Adrenal gland (tissue), 12 donors: ENCODE data around the gene RASL10B. TPM values are rescaled to one million over a fixed set of nuclear protein-coding genes. Genes with fewer than 3 reads are reported as not detected.
A peak's percentile ranks its signal among the peaks of the same experiment; 100 is the strongest.

Experiments used
- DNase-seq, 7 donors: peaks; one replicate each; pipeline ENCODE4 v3.0.0-alpha.2; 2019 to 2020
- H3K27ac ChIP-seq, 5 donors: fragments of 200-600 bp; sonication (generic) in 4 of 5; 1 replicate in 3 of 5; 2 replicates in 2 of 5; pipeline versions ENCODE4 v1.5.1 to v1.8.0; 2016 to 2020; ENCODE audit warnings: mild to moderate bottlenecking in 1 of 5
- H3K27me3 ChIP-seq: fragments of 200-600 bp; 2 replicates; pipeline ENCODE4 v1.8.0; 2021
- H3K36me3 ChIP-seq, 2 donors: fragments of 200-600 bp; replicated peaks in 1 of 2; 1 replicate in 1 of 2; 2 replicates in 1 of 2; pipeline versions ENCODE4 v1.5.1 to v1.8.0; 2018 to 2022
- H3K4me1 ChIP-seq, 2 donors: fragments of 200-600 bp; replicated peaks in 1 of 2; 1 replicate in 1 of 2; 2 replicates in 1 of 2; pipeline versions ENCODE4 v1.5.1 to v1.8.0; 2018 to 2021
- H3K4me3 ChIP-seq, 4 donors: fragments of 200-600 bp; sonication (generic) in 3 of 4; one replicate each; pipeline ENCODE4 v1.5.1; 2016 to 2018
- H3K9me3 ChIP-seq, 3 donors: fragments of 200-600 bp; sonication (generic) in 1 of 3; replicated peaks in 1 of 3; 1 replicate in 2 of 3; 2 replicates in 1 of 3; pipeline versions ENCODE4 v1.5.1 to v1.8.0; 2016 to 2021
- CTCF ChIP-seq, 6 experiments: fragments of 450-650 bp in 4 of 6; fragments of 200-600 bp in 2 of 6; sonication (generic) in 1 of 6; IDR thresholded peaks; 1 replicate in 5 of 6; 2 replicates in 1 of 6; pipeline versions ENCODE4 v1.5.1 to v1.8.0; 2016 to 2021; ENCODE audit warnings: antibody characterized with exemption in 6 of 6, mild to moderate bottlenecking in 2 of 6, moderate library complexity in 1 of 6
- POLR2A ChIP-seq, 2 donors: fragments of 450-650 bp; IDR thresholded peaks; one replicate each; pipeline ENCODE4 v1.6.1; 2017; ENCODE audit warnings: antibody characterized with exemption in 2 of 2, mild to moderate bottlenecking in 2 of 2, moderate library complexity in 1 of 2
- WGBS, 4 donors: extraction: QIAGEN DNeasy Blood & Tissue Kit in 2 of 4; methylation state at CpG; one replicate each; pipeline versions ENCODE4 v1.1.5 to v1.1.7; 2013 to 2017; 5-methylcytosine and 5-hydroxymethylcytosine counted together
- intact Hi-C, 2 donors: fragments of 100-400 bp; cut with DNase I; formaldehyde crosslinking; loops; one replicate each; pipeline versions ENCODE4 v1.14.1 to v1.15.0; 2022 to 2023
- polyA plus RNA-seq, 3 donors: library from polyadenylated mRNA; stranded (reverse); fragments of 200-250 nt in 2 of 3; fragments of 350-450 nt in 1 of 3; fragmentation: Illumina TruSeq in 1 of 3; extraction: RNeasy Lipid Tissue Mini Kit (QIAGEN cat#74804) in 1 of 3; gene quantifications; one replicate each; pipeline ENCODE4 v1.2.3, GENCODE V29; 2013 to 2014
- total RNA-seq, 9 donors: library from RNA; depleted of rRNA in 4 of 9; stranded (reverse); fragments of >200 nt in 4 of 9; fragments of 120-200 nt in 1 of 9; fragmentation: NEBNext Ultra II Directional in 1 of 9; extraction: Animal tissue kit (Norgen Biotek cat#: 25700) in 1 of 9; gene quantifications; one replicate each; pipeline versions ENCODE4 v1.1.0 to v1.2.4, GENCODE V29; 2013 to 2023
- donor health status: healthy with polysubstance abuse.
- donor health status: Bipolar disorder and iron deficiency.
- donor health status: DM: yes; HTN: yes; CAD: no.
- donor health status: DM: no; HTN: no; CAD: no.
- donor health status: DM: no; HTN: no; CAD: no.
- donor health status: DM: yes; HTN: yes; CAD: no.

The RASL10B gene
- total and polyA plus RNA-seq, 12 donors, result 1.1 to 8.1 (median 2.1) TPM

GRCh38 chr17:35710950-35711349 lies 20.5 kb upstream of the RASL10B start:
- Histone ChIP-seq H3K4me1 (peaks cover 13 to 28% of the 10 kb centered on the region in 2 donors), H3K4me3 (no peak overlapping the region), H3K9me3 (no peaks in the 10 kb centered on the region), H3K27ac (no peak overlapping the region), H3K27me3 (no peaks in the 10 kb centered on the region), H3K36me3 (peaks cover 0 to 17% of the 10 kb centered on the region in 2 donors)
- 90 to 96% (median 93%) methylated on average over 2 of the region's 2 CpGs for WGBS, 4 donors
- no peak for TF ChIP-seq POLR2A (IDR thresholded peaks at IDR 0.05)
- no peak for TF ChIP-seq CTCF (IDR thresholded peaks at IDR 0.05)
- intact Hi-C loops, result no loop called here
- DNase-seq, result no peak

- Histone ChIP-seq H3K9me3 (no peaks in the 10 kb centered on the region), H3K27ac (peak overlapping the region in 4 of 5 donors; percentile 18 to 71 (median 40)), H3K27me3 (no peaks in the 10 kb centered on the region), H3K4me1 (peaks cover 13 to 28% of the 10 kb centered on the region in 2 donors), H3K36me3 (peaks cover 0 to 25% of the 10 kb centered on the region in 2 donors), H3K4me3 (no peak overlapping the region)
- intact Hi-C loops, result no loop called here
- WGBS, 4 donors, result 10 to 15% (median 11%) methylated on average over 7 of the region's 7 CpGs
- TF ChIP-seq POLR2A (IDR thresholded peaks at IDR 0.05) (no peak), CTCF (IDR thresholded peaks at IDR 0.05) (peak in 2 of 6 experiments; percentile 18 to 26)
- DNase-seq, result peak; percentile 39 to 92 (median 82)
Measured at GRCh38 chr17:35713069-35713728, 18.2 kb upstream of the RASL10B start.

DNA sequence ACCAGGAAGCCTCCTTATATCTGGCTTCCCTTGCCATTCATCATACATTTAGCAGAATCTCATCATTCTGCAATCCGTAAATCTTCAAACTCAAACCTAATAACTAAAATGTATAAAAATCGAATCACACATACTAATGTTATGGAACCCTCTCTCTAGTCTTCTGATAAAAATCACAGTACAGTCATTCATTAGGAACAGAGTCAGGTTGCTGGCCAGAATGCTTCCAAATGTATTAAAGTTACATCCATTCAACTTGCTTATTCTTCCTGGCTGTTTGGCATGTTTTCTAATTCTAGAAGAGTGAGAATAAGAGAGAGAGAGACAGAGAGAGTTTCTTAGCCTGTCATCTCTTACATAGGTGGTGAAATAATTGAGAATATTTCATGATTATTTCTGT lies 16.5 kb upstream of the RASL10B start:
- H3K27ac ChIP-seq, result no peak overlapping the region
- no peak overlapping the region for H3K4me3 ChIP-seq
- peaks cover 13 to 23% of the 10 kb centered on the region in 2 donors for H3K4me1 ChIP-seq
- intact Hi-C loops, result no loop called here
- H3K36me3 ChIP-seq, result peaks cover 0 to 28% of the 10 kb centered on the region in 2 donors
- H3K9me3 ChIP-seq, result no peaks in the 10 kb centered on the region
- no peak for TF ChIP-seq CTCF (IDR thresholded peaks at IDR 0.05)
- TF ChIP-seq POLR2A (IDR thresholded peaks at IDR 0.05), result no peak
- 80 to 86% (median 84%) methylated on average over 2 of the region's 2 CpGs for WGBS, 4 donors
- H3K27me3 ChIP-seq, result no peaks in the 10 kb centered on the region
- DNase-seq, result no peak

DNA sequence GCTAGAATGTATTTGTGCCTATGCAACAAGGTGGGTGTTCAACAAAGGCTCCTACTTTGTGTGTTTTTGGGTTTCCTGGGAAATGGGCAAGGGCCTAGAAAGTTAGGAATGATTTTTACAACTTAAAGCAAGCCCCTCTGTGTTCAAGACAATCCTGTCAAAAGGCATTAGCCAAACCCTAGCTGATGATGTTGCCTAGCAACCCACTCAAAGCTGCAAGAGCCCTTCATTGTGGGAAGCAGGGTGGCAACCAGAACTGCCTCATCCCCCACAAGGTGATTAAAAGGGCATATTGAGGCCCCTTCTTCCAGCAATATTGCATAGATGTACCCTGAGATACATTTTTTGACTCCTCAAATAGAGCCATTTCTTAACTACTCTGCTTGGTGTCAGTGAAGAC lies 16.0 kb upstream of the RASL10B start:
- intact Hi-C loops, result no loop called here
- Histone ChIP-seq H3K36me3 (peaks cover 0 to 25% of the 10 kb centered on the region in 2 donors), H3K4me1 (peaks cover 13 to 22% of the 10 kb centered on the region in 2 donors), H3K9me3 (no peaks in the 10 kb centered on the region), H3K4me3 (no peak overlapping the region), H3K27me3 (no peaks in the 10 kb centered on the region), H3K27ac (peak overlapping the region in 1 of 5 donors; percentile 13)
- TF ChIP-seq CTCF (IDR thresholded peaks at IDR 0.05) (no peak), POLR2A (IDR thresholded peaks at IDR 0.05) (no peak)
- DNase-seq, result no peak
